AG09309 (cell line): ENCODE measurements around the gene RETREG2.

ENCODE experiments used
- DNase-seq: peaks from one replicate; pipeline ENCODE4 v3.0.0-alpha.2; 2010; ENCODE audit warnings: low read depth
- H3K4me3 ChIP-seq: 2 replicates; pipeline ENCODE4 v1.5.1; 2011; ENCODE audit warnings: mild to moderate bottlenecking, low read depth, low read length, moderate library complexity; ENCODE audit not compliant: control insufficient read depth
- TF ChIP-seq, protein P1 (sequence below): IDR thresholded peaks from 2 replicates; pipeline ENCODE4 v1.5.1; 2011; ENCODE audit warnings: mild to moderate bottlenecking, low read depth, low read length, inconsistent platforms; ENCODE audit not compliant: insufficient read depth, control insufficient read depth; ENCODE audit errors: missing control alignments

Gene RETREG2

DNA sequence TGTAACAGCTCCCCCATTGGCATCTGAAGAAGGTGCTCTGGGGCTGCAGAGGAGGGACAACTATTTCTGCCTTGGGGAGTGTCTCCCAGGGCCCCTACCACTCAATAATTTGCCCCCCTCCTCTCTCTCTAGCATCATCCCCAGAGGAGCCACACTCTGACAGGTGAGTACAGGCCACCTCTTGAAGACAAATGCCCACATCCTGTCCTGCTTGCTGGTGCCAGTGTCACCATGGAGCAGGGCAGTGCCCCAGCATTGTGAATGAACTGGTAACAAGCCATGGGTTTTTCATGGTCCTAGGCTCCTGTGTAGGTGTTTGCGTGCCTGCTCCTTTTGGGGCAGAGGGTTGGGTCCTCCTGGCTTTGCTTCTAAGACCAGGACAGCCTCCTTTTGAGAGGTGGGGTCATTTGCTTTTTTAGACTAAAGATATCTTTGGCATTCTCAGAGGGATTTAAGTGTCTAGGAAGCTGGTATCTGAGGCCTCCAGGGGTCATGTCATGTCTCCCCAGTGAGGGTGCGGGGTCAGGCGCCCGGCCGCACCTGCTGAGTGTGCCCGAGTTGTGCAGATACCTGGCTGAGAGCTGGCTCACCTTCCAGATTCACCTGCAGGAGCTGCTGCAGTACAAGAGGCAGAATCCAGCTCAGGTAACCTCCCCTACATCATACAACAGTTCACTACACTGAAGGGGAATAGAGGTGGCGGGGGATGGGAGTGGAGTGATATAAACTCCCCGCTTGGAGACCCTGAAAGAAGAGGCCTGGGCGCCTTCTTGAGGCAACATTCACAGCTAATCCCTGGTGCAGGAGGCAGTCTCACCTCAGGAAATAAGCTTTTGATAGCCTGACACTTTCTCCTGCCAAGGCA lies 1.8 kb downstream of the RETREG2 start:
- no peak for DNase-seq
- TF ChIP-seq, protein P1, sequence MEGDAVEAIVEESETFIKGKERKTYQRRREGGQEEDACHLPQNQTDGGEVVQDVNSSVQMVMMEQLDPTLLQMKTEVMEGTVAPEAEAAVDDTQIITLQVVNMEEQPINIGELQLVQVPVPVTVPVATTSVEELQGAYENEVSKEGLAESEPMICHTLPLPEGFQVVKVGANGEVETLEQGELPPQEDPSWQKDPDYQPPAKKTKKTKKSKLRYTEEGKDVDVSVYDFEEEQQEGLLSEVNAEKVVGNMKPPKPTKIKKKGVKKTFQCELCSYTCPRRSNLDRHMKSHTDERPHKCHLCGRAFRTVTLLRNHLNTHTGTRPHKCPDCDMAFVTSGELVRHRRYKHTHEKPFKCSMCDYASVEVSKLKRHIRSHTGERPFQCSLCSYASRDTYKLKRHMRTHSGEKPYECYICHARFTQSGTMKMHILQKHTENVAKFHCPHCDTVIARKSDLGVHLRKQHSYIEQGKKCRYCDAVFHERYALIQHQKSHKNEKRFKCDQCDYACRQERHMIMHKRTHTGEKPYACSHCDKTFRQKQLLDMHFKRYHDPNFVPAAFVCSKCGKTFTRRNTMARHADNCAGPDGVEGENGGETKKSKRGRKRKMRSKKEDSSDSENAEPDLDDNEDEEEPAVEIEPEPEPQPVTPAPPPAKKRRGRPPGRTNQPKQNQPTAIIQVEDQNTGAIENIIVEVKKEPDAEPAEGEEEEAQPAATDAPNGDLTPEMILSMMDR, result no peak
- peak overlapping the region; percentile 1; the same call in 1 of the 2 replicates for H3K4me3 ChIP-seq

DNA sequence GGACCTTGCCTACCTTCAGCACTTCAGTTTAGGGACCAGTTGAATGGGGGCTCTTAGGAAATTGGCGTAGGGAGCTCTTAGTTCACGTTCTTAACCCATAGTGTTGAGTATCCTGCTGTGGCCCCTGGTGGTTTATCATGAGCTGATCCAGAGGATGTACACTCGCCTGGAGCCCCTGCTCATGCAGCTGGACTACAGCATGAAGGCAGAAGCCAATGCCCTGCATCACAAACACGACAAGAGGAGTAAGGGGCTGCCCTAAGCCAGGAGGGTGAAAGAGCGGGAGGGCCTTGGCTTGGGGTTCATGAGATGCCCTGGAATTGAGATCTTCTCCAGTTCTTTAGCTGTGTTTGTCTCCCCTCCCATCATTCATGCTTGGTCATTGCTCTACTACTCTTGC lies 2.9 kb downstream of the RETREG2 start:
- no peak overlapping the region for H3K4me3 ChIP-seq
- TF ChIP-seq, protein P1, result no peak
- DNase-seq, result no peak

DNA sequence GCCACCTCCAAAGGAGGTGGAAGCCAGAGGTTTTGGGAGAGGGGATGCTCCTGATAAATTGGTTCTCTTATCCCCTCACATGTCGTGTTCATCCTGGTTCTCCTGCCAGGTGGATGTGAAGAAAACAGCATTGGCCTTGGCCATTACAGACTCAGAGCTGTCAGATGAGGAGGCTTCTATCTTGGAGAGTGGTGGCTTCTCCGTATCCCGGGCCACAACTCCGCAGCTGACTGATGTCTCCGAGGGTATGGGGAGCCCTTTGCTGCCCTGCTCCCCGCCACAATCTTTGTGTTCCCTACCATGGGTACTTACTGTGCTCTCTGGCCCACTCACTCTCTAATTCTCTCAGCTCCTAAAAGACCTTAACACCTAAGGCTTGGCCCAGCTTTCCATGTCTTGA lies 3.5 kb downstream of the RETREG2 start:
- no peak overlapping the region for H3K4me3 ChIP-seq
- DNase-seq, result no peak
- TF ChIP-seq, protein P1, result no peak

DNA sequence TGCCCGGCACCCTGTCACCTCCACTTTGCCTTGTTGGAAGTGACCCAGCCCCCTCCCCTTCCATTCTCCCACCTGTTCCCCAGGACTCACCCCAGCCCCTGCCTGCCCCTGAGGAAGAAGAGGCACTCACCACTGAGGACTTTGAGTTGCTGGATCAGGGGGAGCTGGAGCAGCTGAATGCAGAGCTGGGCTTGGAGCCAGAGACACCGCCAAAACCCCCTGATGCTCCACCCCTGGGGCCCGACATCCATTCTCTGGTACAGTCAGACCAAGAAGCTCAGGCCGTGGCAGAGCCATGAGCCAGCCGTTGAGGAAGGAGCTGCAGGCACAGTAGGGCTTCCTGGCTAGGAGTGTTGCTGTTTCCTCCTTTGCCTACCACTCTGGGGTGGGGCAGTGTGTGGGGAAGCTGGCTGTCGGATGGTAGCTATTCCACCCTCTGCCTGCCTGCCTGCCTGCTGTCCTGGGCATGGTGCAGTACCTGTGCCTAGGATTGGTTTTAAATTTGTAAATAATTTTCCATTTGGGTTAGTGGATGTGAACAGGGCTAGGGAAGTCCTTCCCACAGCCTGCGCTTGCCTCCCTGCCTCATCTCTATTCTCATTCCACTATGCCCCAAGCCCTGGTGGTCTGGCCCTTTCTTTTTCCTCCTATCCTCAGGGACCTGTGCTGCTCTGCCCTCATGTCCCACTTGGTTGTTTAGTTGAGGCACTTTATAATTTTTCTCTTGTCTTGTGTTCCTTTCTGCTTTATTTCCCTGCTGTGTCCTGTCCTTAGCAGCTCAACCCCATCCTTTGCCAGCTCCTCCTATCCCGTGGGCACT lies 4.5 kb downstream of the RETREG2 start:
- no peak overlapping the region for H3K4me3 ChIP-seq
- TF ChIP-seq, protein P1, result no peak
- no peak for DNase-seq

DNA sequence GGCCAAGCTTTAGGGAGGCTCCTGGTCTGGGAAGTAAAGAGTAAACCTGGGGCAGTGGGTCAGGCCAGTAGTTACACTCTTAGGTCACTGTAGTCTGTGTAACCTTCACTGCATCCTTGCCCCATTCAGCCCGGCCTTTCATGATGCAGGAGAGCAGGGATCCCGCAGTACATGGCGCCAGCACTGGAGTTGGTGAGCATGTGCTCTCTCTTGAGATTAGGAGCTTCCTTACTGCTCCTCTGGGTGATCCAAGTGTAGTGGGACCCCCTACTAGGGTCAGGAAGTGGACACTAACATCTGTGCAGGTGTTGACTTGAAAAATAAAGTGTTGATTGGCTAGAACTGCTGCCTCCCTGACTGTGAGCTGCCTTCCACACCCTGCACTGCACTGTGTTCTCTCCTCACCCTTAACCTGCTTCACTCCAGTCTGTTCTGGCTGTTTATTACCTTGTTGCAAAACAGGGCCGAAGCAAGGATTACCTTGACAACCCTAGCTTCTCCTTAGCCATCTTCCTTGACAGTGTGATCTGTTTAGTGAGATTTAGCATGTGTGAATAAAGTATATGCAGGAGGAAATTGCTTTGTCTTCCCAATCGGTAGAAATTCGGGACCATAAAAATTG lies 5.2 kb downstream of the RETREG2 start:
- TF ChIP-seq, protein P1, result no peak
- H3K4me3 ChIP-seq, result no peak overlapping the region
- DNase-seq, result no peak

DNA sequence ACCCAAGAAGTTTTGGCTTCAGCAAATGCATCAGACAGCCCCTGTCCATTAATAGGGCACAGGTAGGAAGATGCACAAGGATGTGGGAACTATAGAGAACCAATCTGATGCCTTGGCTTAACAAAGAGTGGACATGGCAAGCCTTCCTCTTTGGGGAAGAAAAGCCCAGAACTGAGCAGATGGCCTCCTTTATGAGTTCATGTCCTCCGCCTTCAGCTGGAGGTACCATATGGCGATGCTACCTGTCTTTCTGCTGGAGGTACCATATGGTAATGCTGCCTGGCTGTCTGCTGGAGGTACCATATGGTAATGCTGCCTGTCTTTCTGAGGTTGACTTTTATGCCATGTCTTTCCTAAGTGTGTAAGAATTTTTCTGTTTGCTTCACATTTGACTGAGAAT lies 6.0 kb downstream of the RETREG2 start:
- no peak for DNase-seq
- no peak overlapping the region for H3K4me3 ChIP-seq
- TF ChIP-seq, protein P1, result no peak
